ENCODE results near the gene ALCAM.

DNA sequence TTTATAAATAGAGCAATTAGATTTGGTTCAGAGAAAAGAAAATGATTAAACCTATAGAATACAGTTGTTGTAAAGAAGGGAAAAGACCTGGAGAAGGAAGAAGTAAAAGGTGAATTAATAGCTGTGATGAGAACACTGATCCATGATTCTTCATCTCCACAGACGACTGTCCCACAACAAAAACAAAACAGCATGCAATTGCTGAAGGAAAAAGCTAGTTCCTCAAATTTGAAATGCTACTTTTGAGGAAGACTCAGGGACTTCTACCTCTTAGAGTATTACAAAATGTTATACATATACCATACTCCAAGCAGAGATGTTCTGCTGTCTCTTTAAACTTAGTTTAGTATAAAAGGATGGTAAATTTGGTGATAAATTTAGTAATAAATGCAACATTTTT, 21.5 kb downstream of the ALCAM start:
- TF ChIP-seq, protein P1, sequence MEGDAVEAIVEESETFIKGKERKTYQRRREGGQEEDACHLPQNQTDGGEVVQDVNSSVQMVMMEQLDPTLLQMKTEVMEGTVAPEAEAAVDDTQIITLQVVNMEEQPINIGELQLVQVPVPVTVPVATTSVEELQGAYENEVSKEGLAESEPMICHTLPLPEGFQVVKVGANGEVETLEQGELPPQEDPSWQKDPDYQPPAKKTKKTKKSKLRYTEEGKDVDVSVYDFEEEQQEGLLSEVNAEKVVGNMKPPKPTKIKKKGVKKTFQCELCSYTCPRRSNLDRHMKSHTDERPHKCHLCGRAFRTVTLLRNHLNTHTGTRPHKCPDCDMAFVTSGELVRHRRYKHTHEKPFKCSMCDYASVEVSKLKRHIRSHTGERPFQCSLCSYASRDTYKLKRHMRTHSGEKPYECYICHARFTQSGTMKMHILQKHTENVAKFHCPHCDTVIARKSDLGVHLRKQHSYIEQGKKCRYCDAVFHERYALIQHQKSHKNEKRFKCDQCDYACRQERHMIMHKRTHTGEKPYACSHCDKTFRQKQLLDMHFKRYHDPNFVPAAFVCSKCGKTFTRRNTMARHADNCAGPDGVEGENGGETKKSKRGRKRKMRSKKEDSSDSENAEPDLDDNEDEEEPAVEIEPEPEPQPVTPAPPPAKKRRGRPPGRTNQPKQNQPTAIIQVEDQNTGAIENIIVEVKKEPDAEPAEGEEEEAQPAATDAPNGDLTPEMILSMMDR (IDR thresholded peaks at IDR 0.05) = no peak
- no peak for TF ChIP-seq ZFX (IDR thresholded peaks at IDR 0.05; ENCODE audit: borderline replicate concordance)
